NCI-H146 treated with DMSO at 0.1 percent for 48 hours (cell line): ENCODE results near the gene GRHL3.
A peak's percentile ranks its signal among the peaks of the same experiment; 100 is the strongest.

ENCODE experiments used
- DNase-seq: peaks from one replicate; lab custom pipeline; 2025; ENCODE audit not compliant: unreplicated experiment; lab: John Stamatoyannopoulos, UW

The GRHL3 gene

GRCh38 chr1:24391882-24392603, 72.9 kb downstream of the GRHL3 start:
- peak; percentile 23 for DNase-seq

DNA sequence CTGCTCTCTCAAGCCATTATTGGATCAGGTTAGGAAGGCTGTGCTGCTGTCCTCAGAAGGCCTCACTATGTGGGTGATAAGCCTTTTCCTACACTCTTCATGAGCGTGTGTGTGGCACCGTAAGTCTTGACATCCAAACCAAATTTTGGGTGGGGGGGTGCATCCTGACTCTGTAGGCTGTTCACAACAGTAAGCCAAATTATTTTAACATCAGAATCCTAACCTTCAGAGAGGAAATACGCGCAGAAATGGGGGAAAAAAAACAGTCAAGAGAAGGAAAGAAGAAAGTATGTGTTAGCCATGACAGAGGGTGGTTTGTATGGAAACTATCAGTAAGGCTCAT, 73.4 kb downstream of the GRHL3 start:
- DNase-seq: no peak

GRCh38 chr1:24392982-24393650, 74.0 kb downstream of the GRHL3 start:
- peak; percentile 45 for DNase-seq

DNA sequence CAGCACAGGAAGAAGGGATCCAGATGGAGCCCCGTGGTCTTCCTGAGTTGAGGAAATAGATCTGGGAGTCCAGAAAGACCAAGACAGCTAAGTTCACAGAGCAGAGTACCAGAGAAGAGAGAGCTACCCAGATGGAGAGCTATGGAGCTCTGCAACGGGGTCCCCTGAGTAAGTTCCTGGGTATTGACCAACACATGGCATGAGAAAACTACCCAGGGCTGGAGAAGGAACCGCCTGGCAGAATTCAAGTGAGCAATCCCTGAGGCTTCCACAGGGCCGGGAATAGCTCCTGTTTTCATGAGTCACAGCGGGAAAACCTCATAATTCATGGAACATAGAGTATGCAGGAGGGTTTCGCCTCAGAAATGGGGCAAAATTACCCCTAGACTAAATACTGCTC, 74.7 kb downstream of the GRHL3 start:
- no peak for DNase-seq

DNA sequence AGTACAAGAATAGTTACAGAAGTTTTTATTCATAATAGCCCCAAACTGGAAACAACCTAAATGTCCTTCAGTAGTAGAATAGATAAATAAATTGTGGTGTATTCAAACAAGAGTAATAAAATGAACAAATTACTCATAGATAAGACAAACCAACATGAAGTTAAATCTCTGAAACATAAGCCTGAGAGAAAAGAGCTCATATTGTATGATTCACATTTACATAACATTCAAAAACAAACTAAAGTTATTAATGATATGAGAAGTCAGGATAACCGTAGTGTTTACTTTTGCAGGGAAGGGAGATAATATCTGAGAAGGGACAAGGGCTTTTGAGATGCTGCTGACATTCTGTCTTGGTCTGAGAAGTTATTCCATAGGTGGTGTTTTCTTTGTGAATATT, 80.9 kb downstream of the GRHL3 start:
- no peak for DNase-seq

GRCh38 chr1:24403806-24404205, 84.6 kb downstream of the GRHL3 start:
- no peak for DNase-seq
